OCI-LY3 (cell line): ENCODE measurements around the gene TMSB15C.

Experiments used
- EZH2phosphoT487 ChIP-seq: fragments of 200-600 bp; shearing (Covaris generic); IDR thresholded peaks from 2 replicates; pipeline ENCODE4 v1.6.1; 2018; ENCODE audit warnings: antibody characterized with exemption, mixed run types, low read depth
- TF ChIP-seq, protein P1 (sequence below): fragments of 200-600, 300-600 bp; sonication (generic); IDR thresholded peaks from 2 replicates; pipeline ENCODE4 v1.5.1; 2014; ENCODE audit warnings: antibody characterized with exemption, low read length, low read depth

DNA sequence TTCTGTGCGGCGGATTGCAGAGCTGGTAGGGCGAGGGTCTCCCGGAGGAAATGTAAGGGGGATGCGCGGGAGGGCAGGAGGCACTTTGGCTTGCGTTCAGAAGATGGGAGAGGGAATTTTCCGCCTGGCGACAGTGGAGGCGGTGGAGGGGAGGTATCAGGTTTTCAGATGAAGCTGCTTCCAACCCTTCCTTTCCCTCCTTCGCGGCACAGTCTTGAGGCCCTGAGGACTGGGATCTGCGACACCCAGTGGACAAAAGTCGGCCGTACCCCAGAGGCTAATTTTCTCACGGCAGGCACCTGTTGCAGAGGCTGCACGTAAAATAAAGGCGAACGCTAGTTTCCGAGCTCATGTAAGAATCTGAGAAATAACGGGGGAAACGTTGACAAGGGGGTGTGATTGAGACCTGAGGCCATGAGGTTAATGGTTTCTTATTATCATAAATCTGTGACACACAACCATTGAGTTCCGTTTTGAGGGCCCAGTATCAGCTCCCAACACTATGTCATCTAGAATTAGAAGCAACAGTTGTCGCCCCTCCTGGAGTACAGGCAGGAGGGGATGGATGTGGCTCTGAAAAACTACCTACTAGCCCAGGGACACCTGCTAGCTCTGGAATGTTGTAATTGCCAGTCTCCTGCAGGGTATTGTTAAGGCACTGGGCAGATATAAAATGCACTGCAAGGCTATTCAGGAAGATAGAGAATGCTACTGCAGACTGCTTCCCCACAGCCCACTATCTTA lies 37.4 kb upstream of the TMSB15C start:
- TF ChIP-seq, protein P1, sequence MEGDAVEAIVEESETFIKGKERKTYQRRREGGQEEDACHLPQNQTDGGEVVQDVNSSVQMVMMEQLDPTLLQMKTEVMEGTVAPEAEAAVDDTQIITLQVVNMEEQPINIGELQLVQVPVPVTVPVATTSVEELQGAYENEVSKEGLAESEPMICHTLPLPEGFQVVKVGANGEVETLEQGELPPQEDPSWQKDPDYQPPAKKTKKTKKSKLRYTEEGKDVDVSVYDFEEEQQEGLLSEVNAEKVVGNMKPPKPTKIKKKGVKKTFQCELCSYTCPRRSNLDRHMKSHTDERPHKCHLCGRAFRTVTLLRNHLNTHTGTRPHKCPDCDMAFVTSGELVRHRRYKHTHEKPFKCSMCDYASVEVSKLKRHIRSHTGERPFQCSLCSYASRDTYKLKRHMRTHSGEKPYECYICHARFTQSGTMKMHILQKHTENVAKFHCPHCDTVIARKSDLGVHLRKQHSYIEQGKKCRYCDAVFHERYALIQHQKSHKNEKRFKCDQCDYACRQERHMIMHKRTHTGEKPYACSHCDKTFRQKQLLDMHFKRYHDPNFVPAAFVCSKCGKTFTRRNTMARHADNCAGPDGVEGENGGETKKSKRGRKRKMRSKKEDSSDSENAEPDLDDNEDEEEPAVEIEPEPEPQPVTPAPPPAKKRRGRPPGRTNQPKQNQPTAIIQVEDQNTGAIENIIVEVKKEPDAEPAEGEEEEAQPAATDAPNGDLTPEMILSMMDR, result peak; percentile 58
- TF ChIP-seq EZH2phosphoT487, result no peak
